ENCODE data around the gene PDE6G.

The PDE6G gene

DNA sequence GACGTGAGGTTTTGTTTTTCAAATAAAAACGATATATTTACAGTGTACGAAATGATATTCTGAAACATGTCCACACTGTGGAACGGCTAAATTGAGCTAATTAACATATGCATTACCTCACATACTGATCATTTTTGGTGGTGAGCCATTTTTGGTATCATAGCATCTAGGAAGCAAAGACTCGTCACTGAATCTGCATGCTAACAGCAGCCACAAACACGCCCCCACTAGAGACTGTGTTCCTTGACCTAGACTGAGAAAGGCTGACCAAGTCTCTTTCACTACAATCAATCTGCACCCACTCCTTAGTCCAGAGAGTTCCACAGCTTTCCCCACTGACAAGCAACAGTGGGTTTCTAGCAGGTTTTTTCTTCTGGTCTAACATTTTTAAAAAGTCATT lies 48.9 kb downstream of the PDE6G start:
- no peak overlapping the region for H3K4me3 ChIP-seq (replicated peaks; ENCODE audit: low read depth, low read length)
- TF ChIP-seq, protein P1, sequence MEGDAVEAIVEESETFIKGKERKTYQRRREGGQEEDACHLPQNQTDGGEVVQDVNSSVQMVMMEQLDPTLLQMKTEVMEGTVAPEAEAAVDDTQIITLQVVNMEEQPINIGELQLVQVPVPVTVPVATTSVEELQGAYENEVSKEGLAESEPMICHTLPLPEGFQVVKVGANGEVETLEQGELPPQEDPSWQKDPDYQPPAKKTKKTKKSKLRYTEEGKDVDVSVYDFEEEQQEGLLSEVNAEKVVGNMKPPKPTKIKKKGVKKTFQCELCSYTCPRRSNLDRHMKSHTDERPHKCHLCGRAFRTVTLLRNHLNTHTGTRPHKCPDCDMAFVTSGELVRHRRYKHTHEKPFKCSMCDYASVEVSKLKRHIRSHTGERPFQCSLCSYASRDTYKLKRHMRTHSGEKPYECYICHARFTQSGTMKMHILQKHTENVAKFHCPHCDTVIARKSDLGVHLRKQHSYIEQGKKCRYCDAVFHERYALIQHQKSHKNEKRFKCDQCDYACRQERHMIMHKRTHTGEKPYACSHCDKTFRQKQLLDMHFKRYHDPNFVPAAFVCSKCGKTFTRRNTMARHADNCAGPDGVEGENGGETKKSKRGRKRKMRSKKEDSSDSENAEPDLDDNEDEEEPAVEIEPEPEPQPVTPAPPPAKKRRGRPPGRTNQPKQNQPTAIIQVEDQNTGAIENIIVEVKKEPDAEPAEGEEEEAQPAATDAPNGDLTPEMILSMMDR (IDR thresholded peaks at IDR 0.05; ENCODE audit: low read depth, low read length, missing control alignments) = no peak
- no peak for DNase-seq (ENCODE audit: extremely low read depth, low read depth)

DNA sequence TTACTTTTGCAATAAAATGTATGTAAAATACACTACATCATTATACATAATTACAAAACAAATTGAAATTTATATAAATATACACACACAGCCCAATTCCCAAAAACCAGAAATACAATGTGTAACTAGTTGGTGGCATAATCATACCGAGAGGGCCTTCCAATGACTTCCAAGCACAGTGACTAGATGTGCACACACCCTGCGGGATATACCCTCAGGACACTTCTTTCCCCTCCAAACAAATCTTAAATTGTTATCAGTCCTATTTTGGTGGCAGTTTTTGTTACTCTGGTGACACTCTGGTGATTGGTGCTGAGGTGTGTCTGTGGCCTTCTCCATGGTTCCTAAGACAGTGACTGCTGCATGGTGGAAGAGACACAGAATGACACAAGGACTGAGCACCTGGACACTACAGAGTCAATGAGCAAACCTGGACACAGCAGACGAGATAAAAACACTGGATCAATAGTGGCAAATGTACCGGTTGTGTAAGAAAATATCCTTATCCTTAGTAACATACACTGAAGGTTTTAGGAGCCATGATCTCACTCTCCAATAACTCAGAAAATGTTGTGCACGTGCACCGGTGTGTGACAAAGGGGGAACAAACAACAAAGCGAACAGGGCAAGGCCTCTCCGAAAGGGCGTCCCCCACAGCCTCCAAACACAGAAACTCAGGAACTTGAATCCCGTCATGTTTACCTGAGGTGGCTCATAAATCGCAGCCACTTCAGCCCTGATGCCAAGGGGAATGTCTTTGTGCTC lies 52.3 kb downstream of the PDE6G start:
- DNase-seq (ENCODE audit: extremely low read depth, low read depth) = no peak
- TF ChIP-seq, protein P1 (IDR thresholded peaks at IDR 0.05; ENCODE audit: low read depth, low read length, missing control alignments) = no peak
- H3K4me3 ChIP-seq (replicated peaks; ENCODE audit: low read depth, low read length) = no peak overlapping the region

DNA sequence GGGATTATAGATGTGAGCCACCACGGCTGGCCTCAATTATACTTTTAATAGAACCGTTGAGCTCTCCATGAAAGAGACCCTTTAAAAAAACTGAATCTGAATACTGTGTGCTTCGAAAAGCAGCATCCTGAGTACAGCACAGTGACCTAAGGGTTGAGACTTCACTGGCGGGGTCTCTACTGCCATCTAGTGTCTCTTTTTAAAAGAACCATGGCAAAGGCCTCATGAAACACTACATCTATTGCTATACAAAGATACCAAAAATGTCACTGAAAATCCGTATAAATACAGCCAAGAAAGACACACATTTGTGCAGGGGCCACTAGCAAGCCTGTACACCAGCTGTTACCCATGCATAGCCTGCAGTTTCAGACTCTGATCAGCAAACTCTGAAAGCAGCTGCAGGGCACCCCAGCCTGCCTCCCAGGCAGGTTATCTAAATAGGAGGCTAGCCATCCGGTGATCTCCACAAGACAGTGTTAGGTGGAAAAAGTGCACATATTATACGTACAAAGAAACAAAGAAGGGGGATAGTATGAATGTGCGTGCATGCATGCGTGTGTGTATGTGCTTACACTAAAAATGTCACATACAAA lies 54.7 kb downstream of the PDE6G start:
- TF ChIP-seq, protein P1 (IDR thresholded peaks at IDR 0.05; ENCODE audit: low read depth, low read length, missing control alignments) = peak; percentile 82
- peak; percentile 49 for DNase-seq (ENCODE audit: extremely low read depth, low read depth)
- no peak overlapping the region for H3K4me3 ChIP-seq (replicated peaks; ENCODE audit: low read depth, low read length)

All from HFF-Myc (cell line).